OCI-M2 (cell line): ENCODE results near the gene SIPA1L3.
"Not testable (repeated sequence)": the region's sequence is repeated elsewhere in the genome, so short reads cannot be mapped to it uniquely, and the experiment has no call there.

Experiments
- DNase-seq: peaks from one replicate; lab custom pipeline; 2025; ENCODE audit not compliant: unreplicated experiment; lab: John Stamatoyannopoulos, UW

The SIPA1L3 gene

DNA sequence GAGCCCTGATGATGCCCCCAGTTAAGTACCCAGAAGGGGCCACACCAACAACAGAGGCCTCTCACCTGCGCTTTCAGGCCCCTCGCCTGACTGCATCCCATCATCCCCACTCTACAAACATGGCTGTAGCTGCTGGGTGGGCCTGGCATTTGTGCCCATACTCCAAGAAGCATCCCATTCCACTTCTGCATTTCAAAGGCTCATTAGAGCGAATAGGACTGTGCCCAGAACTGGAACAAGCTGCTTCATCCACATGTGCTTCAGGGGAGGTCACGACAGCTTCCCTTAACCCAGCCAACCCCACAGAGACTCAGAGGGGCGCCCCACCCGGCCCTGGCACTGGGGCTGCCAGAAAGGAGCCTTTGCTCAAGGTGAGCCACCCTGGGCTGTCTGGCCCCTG lies 156.9 kb downstream of the SIPA1L3 start:
- DNase-seq = no peak

GRCh38 chr19:38064661-38065425 lies 157.8 kb downstream of the SIPA1L3 start:
- no peak for DNase-seq

DNA sequence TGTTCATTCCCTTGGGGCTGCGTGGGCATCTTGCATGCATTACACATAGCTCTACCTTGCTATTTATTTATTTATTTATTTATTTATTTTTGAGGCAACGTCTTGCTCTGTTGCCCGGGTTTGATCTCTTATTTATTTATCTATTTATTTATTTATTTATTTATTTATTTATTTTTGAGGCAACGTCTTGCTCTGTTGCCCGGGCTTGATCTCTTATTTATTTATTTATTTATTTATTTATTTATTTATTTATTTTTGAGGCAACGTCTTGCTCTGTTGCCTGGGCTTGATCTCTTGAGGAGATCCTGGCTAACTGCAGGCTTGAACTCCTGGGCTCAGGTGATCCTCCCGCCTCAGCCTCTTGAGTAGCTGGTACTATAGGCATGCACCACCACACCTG lies 158.8 kb downstream of the SIPA1L3 start:
- not testable (repeated sequence) for DNase-seq

- DNase-seq = no peak
These were observed 161.8 kb downstream of the SIPA1L3 start for GRCh38 chr19:38068826-38069225.

DNA sequence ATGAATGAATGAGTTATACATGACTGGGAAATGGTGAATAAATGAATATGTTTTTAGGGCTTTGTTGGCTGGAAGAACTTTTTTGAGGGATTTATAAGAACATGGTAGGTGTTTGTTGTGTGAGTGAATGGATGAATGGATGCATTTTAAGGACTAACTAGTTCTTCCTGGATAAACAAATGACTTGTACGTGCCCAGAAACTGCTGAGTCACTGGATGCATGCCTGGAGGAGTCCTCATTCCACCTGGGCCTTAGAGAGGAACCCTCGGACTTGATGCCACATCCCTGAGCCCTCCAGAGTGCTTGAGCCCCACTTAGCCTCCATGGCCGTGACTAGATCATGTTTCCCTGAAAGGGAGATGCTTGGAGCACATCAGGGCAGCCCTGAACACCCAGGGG lies 163.6 kb downstream of the SIPA1L3 start:
- DNase-seq = no peak

DNA sequence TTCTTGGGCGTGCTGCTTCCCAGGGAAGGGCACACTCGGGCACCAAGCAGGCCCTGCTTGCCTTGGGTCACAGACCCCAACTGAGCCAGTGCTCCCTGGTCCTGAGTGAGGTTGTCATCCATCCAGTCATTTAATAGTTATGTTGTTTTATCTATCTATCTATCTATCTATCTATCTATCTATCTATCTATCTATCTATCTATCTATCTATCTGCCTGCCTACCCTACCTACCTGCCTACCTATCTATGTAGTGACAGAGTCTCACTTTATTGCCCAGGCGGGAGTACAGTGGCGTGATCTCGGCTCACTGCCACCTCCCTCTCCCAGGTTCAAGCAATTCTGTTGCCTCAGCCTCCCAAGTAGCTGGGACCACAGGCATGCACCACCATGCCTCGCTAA lies 164.0 kb downstream of the SIPA1L3 start:
- DNase-seq = not testable (repeated sequence)

- DNase-seq = no peak
These were observed 164.6 kb downstream of the SIPA1L3 start for GRCh38 chr19:38071647-38072046.

GRCh38 chr19:38072776-38073750 lies 166.1 kb downstream of the SIPA1L3 start:
- no peak for DNase-seq

DNA sequence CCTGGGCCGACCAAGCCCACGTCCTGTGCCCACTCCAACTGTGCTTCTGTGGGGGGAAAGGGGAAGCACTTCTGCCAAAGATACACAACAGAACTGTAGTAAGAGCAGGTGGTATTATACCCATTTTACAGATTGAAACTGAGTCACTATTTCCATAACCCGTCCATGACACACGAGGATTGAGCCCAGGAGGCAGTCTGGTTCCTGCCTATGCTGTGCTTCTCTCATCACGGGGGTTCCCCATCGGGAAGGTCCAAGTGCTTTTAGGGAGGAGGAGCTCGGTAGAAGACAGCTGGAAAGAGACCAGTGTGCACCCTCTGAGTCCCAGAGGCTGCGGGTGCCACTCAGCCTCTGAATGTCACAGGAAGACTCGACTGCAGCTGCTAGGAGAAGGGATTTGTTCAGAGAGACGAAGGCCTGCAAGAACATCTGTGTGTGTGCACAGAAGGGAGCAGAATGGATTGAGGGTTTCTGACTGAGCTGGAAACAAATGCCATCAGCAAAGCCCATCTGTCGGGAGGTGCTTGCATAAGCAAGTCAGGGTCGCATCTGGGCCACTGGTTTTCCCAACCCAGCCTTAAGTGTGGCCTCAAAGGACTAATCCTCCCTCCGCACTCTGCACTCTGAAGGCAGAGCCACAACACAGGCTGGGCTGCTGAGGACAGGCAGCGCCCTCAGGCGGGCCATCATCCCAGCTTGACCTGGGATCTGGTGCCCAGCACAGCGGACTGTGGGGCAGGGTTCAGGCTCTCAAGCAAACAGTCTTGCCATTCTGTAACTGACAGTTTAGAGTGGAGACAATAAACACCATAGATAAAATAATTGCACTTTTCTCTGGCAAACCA lies 167.1 kb downstream of the SIPA1L3 start:
- DNase-seq = no peak

- DNase-seq = no peak
These were observed 169.3 kb downstream of the SIPA1L3 start for GRCh38 chr19:38076337-38076736.

DNA sequence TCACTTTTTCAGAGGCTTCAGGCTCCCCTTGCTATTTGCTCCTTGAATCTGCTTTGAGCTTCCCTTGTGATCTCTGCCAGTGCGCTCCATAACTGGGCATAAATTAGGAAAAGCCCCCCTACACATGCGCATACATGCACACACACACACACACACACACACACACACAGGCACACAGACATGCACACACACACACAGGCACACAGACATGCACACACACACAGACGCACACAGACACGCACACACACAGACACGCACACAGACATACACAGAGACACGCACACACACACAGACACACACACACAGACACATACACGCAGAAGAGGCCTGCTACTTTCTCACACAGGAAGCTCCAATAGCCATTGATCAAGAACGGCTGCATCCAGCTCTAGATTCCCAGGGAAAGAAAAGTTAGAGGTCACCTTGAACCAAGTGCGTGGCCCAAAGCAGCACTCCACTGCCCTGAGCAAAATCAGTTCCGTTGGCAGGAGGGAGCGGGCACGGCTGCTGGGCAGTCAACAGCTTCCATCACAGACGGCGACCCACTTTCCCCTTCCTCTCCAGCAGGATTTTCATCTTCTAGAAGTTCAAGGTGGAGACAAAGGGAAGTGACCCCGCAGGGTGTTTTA lies 171.4 kb downstream of the SIPA1L3 start:
- DNase-seq = no peak

- no peak for DNase-seq
These were observed 172.9 kb downstream of the SIPA1L3 start for GRCh38 chr19:38079926-38080380.

DNA sequence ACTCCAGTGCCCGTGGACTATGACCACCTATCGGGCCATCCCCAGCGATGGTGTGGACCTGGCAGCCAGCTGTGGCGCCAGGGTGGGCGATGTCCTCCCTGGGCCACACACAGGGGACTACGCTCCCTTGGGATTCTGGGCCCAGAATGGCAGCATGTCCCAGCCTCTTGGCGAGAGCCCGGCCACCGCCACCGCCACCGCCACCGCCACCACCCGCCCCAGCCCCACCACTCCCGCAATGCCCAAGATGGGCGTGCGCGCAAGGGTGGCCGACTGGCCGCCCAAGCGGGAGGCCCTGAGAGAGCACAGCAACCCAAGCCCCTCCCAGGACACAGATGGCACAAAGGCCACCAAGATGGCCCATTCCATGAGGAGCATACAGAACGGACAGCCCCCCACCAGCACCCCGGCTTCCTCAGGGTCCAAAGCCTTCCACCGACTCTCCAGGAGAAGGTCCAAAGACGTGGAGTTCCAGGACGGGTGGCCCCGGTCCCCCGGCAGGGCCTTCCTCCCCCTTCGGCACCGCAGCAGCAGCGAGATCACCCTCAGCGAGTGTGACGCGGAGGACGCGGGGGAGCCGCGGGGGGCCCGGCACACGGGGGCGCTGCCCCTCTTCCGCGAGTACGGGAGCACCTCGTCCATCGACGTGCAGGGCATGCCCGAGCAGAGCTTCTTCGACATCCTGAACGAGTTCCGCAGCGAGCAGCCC lies 174.7 kb downstream of the SIPA1L3 start:
- no peak for DNase-seq

GRCh38 chr19:38082256-38083118 lies 175.5 kb downstream of the SIPA1L3 start:
- no peak for DNase-seq

DNA sequence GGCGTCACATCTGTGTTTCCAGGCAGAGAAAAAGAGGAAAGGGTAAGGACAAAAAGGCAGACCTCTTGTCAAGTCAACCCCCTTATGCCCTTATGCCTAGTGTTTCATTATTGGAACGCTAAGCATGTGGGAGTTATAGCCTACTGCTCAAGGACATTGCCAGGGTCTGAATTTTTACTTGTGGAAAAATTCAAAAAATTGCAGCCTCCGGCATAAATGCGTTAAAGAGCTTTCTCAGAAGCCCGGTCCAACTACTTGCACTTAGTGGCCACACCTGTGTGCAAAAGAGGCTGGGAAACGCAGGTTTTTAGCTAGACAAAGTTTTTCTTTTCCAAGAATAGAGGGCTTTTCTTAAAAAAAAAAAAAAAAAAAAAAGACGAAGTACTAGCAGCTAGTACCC lies 177.2 kb downstream of the SIPA1L3 start:
- DNase-seq = no peak

- DNase-seq = no peak
These were observed 182.4 kb downstream of the SIPA1L3 start for GRCh38 chr19:38089440-38089839.

GRCh38 chr19:38093154-38093553 lies 186.1 kb downstream of the SIPA1L3 start:
- DNase-seq = no peak

GRCh38 chr19:38093587-38093986 lies 186.6 kb downstream of the SIPA1L3 start:
- DNase-seq = no peak
